HG02678 (cell line): Measurements from ENCODE around the gene KLHL36.
"Not testable (repeated sequence)": the region's sequence is repeated elsewhere in the genome, so short reads cannot be mapped to it uniquely, and the experiment has no call there.

Source experiments
- ATAC-seq: cut with Tn5 transposase; IDR thresholded peaks from one replicate; pipeline ENCODE4 v1.9.1; 2021; ENCODE audit warnings: mild to moderate bottlenecking, moderate library complexity; ENCODE audit not compliant: unreplicated experiment

The KLHL36 gene

GRCh38 chr16:84614968-84615813 is 33.1 kb upstream of the KLHL36 start:
- ATAC-seq: no peak

GRCh38 chr16:84616515-84616914 is 31.8 kb upstream of the KLHL36 start:
- no peak for ATAC-seq

- ATAC-seq: peak; percentile 26
Observed at GRCh38 chr16:84617041-84617790, 31.1 kb upstream of the KLHL36 start.

GRCh38 chr16:84617791-84618580 is 30.3 kb upstream of the KLHL36 start, which contains the start of gene COTL1:
TSS of gene COTL1 (minus strand) at chr16:84618078. CDS start at chr16:84617914, 164 bp downstream.
- peak; percentile 87 for ATAC-seq

- ATAC-seq: no peak
Observed at GRCh38 chr16:84618581-84619460, 29.5 kb upstream of the KLHL36 start.

- not testable (repeated sequence) for ATAC-seq
Observed at GRCh38 chr16:84620913-84621312, 27.4 kb upstream of the KLHL36 start.

GRCh38 chr16:84625556-84625955 is 22.8 kb upstream of the KLHL36 start:
- ATAC-seq: no peak

- no peak for ATAC-seq
Observed at GRCh38 chr16:84628226-84628731, 20.0 kb upstream of the KLHL36 start.

- no peak for ATAC-seq
Observed at GRCh38 chr16:84629580-84629979, 18.7 kb upstream of the KLHL36 start.

GRCh38 chr16:84630009-84630408 is 18.3 kb upstream of the KLHL36 start:
- no peak for ATAC-seq

GRCh38 chr16:84630446-84631152 is 17.7 kb upstream of the KLHL36 start:
- no peak for ATAC-seq

- no peak for ATAC-seq
Observed at GRCh38 chr16:84631153-84631466, 17.2 kb upstream of the KLHL36 start.

GRCh38 chr16:84631886-84632285 is 16.4 kb upstream of the KLHL36 start:
- ATAC-seq: no peak

- ATAC-seq: not testable (repeated sequence)
Observed at GRCh38 chr16:84632862-84633261, 15.4 kb upstream of the KLHL36 start.

- no peak for ATAC-seq
Observed at GRCh38 chr16:84633622-84634021, 14.7 kb upstream of the KLHL36 start.

GRCh38 chr16:84635702-84636101 is 12.6 kb upstream of the KLHL36 start:
- no peak for ATAC-seq

- ATAC-seq: no peak
Observed at GRCh38 chr16:84637709-84638108, 10.6 kb upstream of the KLHL36 start.

GRCh38 chr16:84638231-84638806 is 10.0 kb upstream of the KLHL36 start:
- ATAC-seq: no peak

GRCh38 chr16:84640145-84640544 is 8.2 kb upstream of the KLHL36 start:
- ATAC-seq: no peak
